Fibroblast of mammary gland (primary cell): ENCODE data around the gene DPF3.
A peak's percentile ranks its signal among the peaks of the same experiment; 100 is the strongest.

Source experiments
- DNase-seq: peaks from one replicate; pipeline ENCODE4 v3.0.0-alpha.2; 2010; ENCODE audit warnings: low read depth
- H3K4me3 ChIP-seq: 2 replicates; pipeline ENCODE4 v1.5.1; 2011; ENCODE audit warnings: low read depth, mild to moderate bottlenecking, low read length, moderate library complexity; ENCODE audit not compliant: control insufficient read depth
- TF ChIP-seq, protein P1 (sequence below): conservative IDR thresholded peaks from 2 replicates; pipeline ENCODE4 v1.5.1; 2011; ENCODE audit warnings: low read depth, low read length, inconsistent platforms; ENCODE audit not compliant: control insufficient read depth, insufficient read depth

Gene DPF3

DNA sequence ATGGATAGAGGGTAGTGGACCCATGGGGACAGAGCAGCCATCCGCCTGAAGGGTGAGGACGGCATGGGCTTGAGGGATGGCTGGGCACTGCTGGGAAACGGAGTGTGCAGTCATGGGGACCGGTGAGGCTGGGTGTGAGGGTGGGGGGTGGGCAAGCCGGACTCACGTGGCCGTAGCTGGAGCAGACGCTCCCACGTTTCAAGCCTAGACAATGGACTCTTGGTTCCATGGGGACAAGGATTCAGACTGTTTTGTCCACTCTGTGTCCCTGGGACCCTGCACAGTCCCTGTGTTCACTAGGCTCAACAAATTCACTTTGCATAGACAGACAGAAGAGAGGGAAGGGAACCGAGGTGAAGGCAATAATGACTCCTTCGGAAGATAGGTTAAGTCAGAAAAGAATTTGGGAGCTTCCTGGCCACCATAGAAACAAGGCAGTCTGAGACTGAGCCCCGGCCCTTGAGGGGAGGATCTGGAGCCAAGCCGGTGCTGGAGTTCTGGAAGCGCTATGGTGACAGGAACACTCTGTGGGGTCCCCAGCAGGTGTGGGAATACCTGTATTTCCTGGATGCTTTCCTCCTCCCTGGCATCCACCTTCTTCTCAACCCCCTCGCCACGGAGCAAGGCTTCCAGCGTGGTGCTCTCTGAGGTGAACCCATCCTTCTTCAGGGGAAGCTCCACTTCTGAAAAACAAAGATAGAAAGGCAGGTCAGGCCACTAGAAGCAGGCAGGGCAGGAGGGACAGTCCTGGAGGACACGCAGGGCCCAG, 162.5 kb downstream of the DPF3 start:
- no peak for DNase-seq
- TF ChIP-seq, protein P1, sequence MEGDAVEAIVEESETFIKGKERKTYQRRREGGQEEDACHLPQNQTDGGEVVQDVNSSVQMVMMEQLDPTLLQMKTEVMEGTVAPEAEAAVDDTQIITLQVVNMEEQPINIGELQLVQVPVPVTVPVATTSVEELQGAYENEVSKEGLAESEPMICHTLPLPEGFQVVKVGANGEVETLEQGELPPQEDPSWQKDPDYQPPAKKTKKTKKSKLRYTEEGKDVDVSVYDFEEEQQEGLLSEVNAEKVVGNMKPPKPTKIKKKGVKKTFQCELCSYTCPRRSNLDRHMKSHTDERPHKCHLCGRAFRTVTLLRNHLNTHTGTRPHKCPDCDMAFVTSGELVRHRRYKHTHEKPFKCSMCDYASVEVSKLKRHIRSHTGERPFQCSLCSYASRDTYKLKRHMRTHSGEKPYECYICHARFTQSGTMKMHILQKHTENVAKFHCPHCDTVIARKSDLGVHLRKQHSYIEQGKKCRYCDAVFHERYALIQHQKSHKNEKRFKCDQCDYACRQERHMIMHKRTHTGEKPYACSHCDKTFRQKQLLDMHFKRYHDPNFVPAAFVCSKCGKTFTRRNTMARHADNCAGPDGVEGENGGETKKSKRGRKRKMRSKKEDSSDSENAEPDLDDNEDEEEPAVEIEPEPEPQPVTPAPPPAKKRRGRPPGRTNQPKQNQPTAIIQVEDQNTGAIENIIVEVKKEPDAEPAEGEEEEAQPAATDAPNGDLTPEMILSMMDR = no peak

DNA sequence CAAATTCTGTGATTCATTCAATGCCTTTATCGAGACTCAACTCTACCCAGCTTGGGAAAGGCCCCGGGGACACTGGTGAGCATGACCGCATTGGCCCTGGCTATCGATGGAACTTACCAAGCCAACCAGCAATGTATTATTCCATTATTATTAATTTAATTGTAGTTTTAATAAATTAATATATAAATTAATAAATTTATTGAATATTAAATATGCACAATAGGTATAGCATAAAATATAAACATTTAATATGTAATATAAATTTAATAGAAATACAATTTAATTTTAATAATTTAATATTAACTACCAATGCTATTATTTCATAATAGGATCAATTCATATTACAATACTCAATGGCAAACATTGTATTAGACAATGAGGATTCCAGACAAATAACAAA, 163.4 kb downstream of the DPF3 start:
- DNase-seq = no peak
- H3K4me3 ChIP-seq = no peak overlapping the region
- TF ChIP-seq, protein P1 = no peak

More for the DNA sequence above, 162.5 kb downstream of the DPF3 start:
- H3K4me3 ChIP-seq = no peak overlapping the region

DNA sequence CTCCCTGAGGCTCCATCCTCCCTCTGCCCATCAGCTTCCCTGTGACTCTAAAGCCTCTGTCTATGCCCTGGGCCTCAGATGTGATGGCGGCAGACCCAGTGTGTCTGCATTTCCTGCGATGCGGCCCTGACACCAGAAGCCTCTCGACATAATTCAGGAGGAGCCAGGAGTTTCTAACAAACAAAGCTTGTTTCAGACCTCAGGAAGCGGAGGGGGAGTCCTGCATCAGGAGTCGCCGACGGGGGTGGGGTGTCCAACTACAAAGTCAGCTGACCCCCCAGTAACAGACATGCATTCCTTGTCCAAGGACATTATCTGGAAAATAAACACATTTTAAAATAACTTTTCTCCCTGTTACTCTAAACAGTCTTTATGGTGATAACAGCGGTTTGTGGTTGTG, 167.5 kb downstream of the DPF3 start:
- H3K4me3 ChIP-seq = no peak overlapping the region
- TF ChIP-seq, protein P1 = no peak
- DNase-seq = no peak

- TF ChIP-seq, protein P1 = no peak
- peak; percentile 38 for DNase-seq
- no peak overlapping the region for H3K4me3 ChIP-seq
Observed at GRCh38 chr14:72723858-72724530, 169.9 kb downstream of the DPF3 start.

DNA sequence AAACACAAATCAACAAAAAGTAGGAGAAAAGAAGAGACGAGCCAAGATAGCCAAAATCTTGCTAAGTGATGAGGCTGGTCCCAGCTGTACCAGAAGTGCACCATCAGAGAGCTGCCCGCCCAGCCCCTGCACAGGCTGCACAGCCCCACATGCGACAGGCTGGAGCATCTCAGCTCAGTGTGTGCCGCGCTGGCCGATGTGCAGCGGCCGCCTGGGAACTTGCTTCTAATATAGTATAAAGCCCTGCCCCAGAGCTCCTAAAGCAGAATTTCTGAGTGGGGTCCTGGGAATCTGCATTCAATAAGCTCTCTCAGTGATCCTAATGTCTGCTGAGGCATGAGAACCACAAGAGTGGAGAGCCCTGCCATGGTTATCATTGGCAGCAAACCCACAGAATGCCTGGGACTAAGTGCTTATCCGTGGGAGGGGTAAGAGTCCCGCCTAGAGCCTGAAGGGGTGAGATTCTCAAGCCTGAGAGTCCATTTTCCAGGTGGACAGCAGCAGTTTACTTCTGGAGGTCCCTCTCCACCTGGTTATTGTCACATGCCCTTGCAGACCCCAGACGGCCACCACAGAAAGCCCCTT, 171.6 kb downstream of the DPF3 start:
- TF ChIP-seq, protein P1 = no peak
- no peak overlapping the region for H3K4me3 ChIP-seq
- DNase-seq = no peak

DNA sequence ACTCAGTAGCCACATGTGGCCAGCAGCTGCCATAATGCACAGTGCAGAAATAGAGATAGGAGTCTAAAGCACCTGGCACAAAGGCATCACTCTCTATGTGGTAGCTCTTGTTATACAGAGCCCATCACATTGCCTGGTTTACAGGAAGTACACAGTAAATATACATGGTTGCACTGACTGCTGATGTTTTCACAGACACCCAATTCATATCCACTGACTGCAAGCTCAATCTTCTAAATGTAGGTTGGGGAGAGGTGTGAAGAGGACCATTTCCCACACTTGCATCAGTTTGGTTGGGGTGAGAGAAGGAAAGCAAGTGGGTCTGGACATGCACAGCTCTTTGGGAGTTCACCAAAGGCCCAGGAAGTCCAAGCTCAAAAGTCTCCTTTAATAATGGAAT, 172.8 kb downstream of the DPF3 start:
- H3K4me3 ChIP-seq = no peak overlapping the region
- no peak for DNase-seq
- TF ChIP-seq, protein P1 = no peak
